Limb (tissue), 2 donors: ENCODE data around the gene PRKCH.

Experiments used
- DNase-seq, 2 donors: peaks; one replicate each; pipeline ENCODE4 v3.0.0-alpha.2; 2016; ENCODE audit errors: extremely low spot score in 2 of 2

Gene PRKCH

DNA sequence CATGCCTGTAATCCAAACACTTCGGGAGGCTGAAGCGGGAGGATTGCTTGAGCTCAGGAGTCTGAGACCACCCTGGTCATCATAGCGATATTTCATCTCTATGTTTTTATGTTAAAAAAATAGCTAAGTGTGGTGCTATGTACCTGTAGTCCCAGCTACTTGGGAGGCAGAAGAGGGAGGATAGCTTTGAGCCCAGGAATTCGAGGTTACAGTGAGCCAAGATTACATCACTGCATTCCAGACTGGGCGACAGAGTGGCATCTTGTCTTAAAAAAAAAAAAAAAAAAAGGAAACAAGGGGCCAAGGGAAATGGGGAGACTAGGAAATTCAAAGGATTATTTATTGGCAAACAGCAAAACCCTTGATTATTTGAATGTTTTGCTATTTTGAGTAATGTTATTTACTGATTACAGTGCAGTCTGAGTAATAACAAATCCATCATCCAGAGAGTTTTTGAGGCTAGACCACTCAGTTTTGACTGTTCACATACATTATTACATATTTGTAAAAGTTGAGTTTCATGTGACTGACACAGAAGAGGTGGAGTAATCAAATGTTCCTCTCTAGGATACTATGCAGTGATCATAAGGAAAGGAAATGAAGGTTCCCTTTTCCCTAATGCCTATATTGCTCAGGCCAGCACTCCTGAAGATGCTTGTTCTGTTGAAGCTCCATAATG lies 40.8 kb downstream of the PRKCH start:
- DNase-seq: no peak

GRCh38 chr14:61364243-61364642 lies 42.9 kb downstream of the PRKCH start:
- no peak for DNase-seq

DNA sequence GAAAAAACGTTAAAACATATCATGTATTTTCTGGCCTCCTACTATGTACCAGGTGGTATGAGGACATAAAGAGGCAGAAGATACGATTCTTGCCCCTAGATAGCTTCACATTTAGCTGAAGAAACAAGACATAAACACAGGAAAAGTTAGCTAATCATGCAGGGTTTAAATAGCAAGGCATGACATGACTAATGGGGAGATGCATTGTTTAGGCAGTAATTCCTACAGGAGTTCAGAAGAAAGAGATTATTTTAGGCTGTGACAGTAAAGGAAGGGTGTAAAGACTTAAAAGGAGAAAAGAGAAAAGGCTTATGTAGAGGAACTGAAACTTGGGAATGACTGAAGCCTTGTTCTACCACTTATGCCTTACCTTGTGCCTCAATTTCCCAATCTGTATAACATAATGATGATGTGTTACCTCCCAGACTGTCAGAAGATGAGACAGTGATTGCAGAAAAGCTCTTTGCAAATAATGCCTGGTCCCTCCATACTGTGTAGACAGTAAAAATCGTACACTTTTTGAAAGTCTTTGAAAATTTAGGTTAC lies 44.4 kb downstream of the PRKCH start:
- no peak for DNase-seq

- no peak for DNase-seq
These were observed 46.8 kb downstream of the PRKCH start for GRCh38 chr14:61368114-61368710.

- no peak for DNase-seq
These were observed 47.5 kb downstream of the PRKCH start for GRCh38 chr14:61368781-61369453.

- DNase-seq: no peak
These were observed 48.1 kb downstream of the PRKCH start for GRCh38 chr14:61369454-61369810.

DNA sequence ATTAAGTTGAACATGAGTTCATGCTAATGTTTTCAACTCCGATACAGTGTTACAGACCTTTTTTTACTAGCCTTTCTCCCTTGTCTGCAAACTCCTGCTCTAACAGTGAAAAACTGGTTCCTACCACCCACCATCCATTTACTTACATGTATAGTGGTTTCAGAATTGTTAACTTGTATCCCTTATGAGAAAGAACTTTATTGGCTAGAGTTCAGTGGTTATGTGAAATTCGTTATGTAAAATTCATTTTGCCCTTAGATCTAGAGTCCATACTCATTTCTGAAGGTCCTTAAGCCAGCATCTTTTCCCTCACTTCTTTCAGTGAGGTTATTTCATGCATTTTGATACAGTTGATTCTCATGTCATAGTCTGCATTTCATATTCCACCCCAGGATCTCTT lies 51.0 kb downstream of the PRKCH start:
- no peak for DNase-seq

- DNase-seq: no peak
These were observed 51.6 kb downstream of the PRKCH start for GRCh38 chr14:61372842-61373555.

DNA sequence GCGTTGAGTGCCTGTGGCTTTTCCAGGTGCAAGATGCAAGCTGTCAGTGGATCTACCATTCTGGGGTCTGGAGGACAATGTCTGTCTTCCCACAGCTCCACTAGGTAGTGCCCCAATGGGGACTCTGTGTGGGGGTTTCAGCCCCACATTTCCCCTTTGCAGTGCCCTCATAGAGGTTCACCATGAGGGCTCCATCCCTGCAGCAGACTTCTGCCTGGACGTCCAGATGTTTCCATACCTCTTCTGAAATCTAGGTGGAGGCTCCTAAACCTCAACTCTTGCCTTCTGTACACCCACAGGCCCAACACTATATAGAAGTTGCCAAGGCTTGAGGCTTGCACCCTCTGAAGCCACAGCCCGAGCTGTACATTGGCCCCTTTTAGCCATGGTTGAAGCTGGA lies 52.9 kb downstream of the PRKCH start:
- no peak for DNase-seq

DNA sequence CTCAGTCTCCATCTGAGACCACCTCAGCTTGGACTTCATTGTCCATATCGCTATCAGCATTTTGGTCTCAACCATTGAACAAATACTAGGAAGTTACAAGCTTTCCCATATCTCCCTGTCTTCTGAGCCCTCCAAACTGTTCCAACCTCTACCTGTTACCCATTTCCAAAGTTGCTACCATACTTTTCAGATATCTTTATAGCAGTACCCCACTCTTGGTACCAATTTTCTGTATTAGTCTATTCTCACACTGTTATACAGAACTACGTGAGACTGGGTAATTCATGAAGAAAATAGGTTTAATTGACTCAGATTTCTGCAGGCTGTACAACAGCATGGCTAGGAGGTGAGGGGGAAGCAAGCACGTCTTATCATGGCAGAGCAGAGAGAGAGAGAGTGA lies 53.8 kb downstream of the PRKCH start:
- DNase-seq: no peak

GRCh38 chr14:61376314-61376713 lies 54.9 kb downstream of the PRKCH start:
- no peak for DNase-seq

DNA sequence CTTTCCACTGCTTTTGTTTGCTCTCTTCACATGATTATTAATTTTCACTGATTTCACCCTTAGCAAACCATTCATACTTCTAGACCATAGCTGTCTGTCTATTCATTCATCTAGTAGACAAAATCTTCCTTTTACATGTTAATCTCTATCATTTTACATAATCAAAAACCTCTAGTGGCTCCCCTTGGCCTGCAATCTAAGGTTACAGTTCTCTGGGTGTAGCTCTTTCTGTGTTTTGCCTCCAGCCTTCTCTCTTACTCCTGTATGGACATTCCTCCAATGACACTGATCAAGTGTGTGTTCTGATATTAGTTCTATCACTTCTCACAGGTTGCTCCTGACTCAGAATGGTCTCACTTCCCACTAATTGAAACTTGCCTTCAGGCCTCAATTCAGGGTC lies 56.4 kb downstream of the PRKCH start:
- no peak for DNase-seq

GRCh38 chr14:61379639-61380184 lies 58.3 kb downstream of the PRKCH start:
- DNase-seq: no peak

GRCh38 chr14:61380984-61381383 lies 59.6 kb downstream of the PRKCH start:
- DNase-seq: no peak

DNA sequence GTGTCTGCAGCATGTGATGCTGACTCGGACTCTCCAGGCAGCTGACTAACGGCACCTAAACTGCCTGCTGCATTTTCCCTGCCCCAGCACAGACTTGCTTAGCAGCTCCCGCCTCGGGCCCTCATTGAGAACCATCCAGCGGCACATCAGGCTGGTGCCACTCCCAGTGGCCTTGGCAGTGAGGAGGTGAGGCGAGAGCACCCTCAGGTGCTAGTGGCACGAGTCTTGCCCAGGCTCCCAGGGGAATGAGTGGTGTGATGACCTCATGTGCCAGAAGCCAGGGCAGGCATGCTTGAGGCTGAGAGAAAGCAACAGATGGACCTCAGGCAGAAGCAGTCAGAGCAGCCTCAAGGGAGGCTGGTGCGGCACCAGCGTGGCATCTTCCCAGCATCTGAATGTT lies 60.2 kb downstream of the PRKCH start:
- no peak for DNase-seq

DNA sequence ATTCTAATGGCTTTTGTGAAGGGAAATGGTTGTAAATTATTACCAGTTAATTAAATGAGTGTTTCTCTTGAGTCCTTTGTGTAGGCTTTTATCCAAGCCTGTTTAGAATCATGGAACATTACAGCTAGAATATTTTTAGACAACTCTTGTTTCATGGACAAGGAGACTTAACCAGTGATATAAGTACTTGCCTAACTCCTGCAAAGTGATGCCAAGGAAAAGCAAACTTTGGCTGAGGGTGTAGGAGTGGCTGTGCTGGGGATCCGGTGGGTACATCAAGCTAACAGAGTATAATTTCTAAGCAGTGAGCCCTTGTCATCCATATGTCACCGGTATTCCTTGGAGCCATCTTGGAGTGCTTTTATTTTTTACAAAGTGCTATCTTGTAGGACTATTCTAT lies 61.5 kb downstream of the PRKCH start:
- DNase-seq: no peak

DNA sequence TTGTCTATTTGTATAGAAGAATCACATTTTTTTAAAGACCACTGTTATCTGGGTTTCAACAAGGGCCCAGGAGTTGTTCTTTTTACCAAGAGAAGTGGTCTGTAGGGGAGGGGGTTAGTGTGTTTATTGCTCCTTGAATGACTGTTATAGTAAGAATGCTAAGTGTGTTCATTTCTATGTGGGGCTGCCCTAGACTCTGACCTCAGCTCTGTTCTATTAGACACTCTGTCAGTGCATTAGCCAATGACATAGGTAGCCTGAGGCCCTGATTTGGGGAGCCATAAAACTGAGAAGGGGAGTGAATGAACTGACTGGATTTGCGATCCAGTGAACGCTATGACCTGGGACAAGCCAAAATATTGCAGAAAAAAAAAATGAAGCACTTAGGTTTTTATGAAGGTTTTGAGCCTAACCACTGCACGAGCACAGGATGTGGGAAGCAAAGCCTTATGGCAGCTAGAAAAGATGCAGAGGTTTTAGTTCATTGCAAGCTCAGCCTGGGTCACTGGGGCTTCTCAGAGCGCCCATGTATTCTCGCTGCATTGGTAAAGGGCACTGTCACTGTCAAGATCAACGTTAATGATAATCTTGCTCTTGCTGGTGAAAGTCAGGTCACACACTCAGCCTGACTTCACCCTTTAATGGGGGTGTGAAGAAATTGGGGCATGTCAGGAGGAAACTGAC lies 63.8 kb downstream of the PRKCH start:
- DNase-seq: no peak

GRCh38 chr14:61386173-61386772 lies 64.9 kb downstream of the PRKCH start:
- no peak for DNase-seq

DNA sequence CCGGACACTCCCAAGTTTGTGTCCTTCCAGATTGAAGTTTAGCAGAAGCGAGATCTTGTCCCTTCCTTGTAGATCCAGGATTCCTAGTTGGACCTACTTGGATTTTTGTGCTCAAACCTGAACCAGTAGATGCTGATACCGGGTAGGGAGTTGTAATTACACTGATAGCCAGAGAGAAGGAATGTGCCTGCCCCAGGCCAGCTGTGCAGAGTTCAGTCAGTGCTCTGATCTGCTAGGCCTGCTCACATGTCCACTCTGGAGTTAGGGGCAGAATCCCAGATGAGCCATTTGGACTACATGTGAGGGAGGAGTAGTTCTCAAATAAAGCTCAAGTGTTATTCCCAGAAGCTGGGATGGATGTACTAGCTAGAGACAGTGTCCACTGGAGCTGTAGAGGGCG lies 65.7 kb downstream of the PRKCH start:
- no peak for DNase-seq

DNA sequence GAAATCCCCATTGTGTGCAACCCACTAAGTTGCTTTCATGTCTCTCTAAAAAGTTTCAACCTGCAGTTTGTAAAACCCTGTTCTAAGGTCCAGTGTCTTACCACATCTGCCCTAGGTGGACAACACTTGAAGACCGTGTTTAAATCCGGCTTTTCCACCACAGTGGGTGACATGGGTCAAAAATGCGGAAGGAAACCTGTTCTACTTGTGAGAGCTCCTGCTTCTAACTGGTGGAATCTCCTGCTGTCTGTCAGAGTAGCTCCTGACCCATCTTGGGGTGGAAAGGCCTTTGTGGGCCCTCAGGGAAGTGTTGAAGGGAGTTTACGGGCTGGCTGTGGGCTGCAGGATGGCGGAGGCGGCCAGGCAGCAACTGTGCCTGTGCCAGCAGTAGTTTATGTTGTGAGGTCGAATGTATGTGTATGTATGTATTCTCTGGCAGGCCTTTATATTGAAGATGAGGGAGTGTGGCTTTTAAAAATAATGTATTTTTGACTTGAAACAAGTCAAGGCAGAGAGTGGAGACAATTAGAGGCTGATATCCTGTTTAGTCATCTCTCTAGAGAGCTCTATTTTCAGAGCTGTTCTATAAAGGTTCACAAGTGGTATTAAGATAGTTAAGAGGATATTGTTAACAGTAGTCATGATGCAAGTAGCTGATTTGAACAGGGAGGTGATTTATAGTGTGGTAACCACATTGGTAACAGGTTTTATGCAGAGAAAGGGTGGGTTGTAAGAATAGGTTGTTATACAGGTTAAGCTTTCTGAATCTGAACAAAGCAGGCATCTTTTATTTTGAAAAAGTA lies 67.0 kb downstream of the PRKCH start:
- DNase-seq: no peak
